Heart left ventricle (tissue), 13 donors: ENCODE measurements around the gene LRP2.

Experiments used
- POLR2A ChIP-seq, 2 donors: fragments of 450-650 bp; IDR thresholded peaks; one replicate each; pipeline ENCODE4 v1.6.1; 2017; ENCODE audit warnings: antibody characterized with exemption in 2 of 2, mild to moderate bottlenecking in 2 of 2, moderate library complexity in 2 of 2
- TF ChIP-seq, protein P1 (sequence below), 12 donors: fragments of 200-600 bp; sonication (generic) in 4 of 12; IDR thresholded peaks; one replicate each; pipeline versions ENCODE4 v1.5.0 to v1.8.0; 2018 to 2022; ENCODE audit warnings: antibody characterized with exemption in 12 of 12, mild to moderate bottlenecking in 5 of 12
- donor health status: ischemic (EF 13 %, LVEDD 7.1; RV severe dilation, severe dysfunction).
- donor health status: DM: no; HTN: yes; CAD: no.
- donor health status: DM: no; HTN: no; CAD: no.
- donor health status: ischemic (EF 25% LVEDD 6.9; RV normal size, moderate dysfunction).
- donor health status: ischemic (EF 25% LVEDD 5.7; RV mildly dilated, moderate dysfunction).
- donor health status: ischemic (EF 35%, LVEDD 5.7; RV mildly dilated, moderate dysfunction).
- donor health status: nonischemic (EF 11% LVEDD 7.7; RV severe dilation, severe dysfunction).
- donor health status: DM: yes; HTN: yes; CAD: no.
- donor health status: PGD.
- donor health status: ischemic (EF 29% LVEDD 5.4; RV normal size, mild dysfunction).
- donor health status: nonischemic (EF 23%, LVEDD 6.1; RV moderate dilation, normal function).

DNA sequence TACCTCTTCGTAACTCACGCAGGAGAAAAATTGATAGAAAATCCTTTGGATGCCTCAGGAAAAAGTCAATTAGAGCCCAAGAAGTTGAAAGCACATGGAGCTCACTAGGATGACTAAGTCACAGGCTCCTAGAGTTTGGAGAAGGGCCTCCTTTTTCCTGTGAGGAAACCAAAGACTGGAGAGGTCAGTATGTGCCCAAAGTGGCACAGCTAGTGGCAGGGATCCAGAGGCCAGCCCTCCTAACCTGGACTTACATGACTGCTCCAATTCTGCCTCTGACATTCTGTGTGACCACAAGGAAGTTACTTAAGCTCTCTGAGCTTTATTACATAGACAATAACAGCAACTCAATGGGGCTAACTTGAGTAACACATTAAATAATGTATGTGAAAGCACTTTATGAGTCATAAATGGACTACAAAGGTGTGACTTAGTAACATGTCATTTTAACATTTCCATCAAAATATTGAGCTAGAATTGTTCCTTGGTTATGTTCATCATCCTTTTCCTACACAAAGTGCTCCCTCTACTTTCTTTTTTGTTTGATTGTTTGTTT, 201.3 kb downstream of the LRP2 start:
- TF ChIP-seq, protein P1, sequence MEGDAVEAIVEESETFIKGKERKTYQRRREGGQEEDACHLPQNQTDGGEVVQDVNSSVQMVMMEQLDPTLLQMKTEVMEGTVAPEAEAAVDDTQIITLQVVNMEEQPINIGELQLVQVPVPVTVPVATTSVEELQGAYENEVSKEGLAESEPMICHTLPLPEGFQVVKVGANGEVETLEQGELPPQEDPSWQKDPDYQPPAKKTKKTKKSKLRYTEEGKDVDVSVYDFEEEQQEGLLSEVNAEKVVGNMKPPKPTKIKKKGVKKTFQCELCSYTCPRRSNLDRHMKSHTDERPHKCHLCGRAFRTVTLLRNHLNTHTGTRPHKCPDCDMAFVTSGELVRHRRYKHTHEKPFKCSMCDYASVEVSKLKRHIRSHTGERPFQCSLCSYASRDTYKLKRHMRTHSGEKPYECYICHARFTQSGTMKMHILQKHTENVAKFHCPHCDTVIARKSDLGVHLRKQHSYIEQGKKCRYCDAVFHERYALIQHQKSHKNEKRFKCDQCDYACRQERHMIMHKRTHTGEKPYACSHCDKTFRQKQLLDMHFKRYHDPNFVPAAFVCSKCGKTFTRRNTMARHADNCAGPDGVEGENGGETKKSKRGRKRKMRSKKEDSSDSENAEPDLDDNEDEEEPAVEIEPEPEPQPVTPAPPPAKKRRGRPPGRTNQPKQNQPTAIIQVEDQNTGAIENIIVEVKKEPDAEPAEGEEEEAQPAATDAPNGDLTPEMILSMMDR (IDR thresholded peaks at IDR 0.05) = no peak
- TF ChIP-seq POLR2A (IDR thresholded peaks at IDR 0.05) = no peak
